ENCODE results near the gene GCAT.

GCAT gene

DNA sequence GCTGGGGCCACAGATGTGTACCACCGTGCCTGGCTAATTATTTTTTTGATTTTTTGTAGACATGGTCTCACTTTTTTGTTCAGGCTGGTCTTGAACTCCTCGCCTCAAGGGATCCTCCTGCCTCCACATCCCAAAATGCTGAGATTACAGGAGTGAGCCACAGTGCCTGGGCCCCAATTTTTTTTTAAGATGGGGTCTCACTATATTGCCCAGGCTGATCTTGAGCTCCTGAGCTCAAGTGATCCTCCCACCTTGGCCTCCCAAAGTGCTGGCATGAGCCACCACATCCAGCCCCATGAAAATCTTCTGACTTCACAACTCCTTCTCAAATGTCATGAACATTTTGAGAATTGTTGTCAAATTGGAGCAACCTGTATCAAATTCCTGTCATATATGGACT is 38.7 kb downstream of the GCAT start:
- DNase-seq: no peak

GRCh38 chr22:37848587-37849088 is 40.9 kb downstream of the GCAT start:
- DNase-seq: peak; percentile 28 to 51 (median 44)

DNA sequence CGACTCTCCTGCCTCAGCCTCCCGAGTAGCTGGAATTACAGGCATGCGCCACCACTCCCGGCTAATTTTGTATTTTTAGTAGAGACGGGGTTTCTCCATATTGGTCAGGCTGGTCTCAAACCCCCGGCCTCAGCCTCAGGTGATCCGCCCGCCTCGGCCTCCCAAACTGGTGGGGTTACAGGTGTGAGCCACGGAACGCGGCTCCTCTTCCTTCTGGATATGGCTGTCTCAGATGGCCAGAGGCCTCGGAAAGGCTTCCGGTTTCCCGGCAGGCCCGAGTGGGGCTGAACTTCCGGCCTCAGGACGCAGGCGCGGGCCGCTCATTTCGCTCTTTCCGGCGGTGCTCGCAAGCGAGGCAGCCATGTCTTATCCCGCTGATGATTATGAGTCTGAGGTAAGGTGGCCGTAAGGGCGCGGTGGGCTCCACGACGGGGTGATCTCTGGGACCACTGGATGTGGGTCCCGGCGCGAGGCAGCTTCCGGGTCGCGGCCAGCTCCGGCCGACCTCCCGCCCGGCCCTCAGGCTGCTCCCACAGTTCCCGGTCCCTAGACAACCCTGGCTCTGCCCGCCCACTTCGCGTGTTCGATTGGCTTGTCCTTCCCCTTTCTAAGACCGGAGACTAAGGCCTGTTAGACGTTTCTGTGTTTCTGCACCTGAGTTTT is 41.5 kb downstream of the GCAT start, which contains the start of gene EIF3L:
Gene EIF3L (plus strand): TSS at position 331 of the 663 bp plus-strand sequence. CDS start 31 bp downstream, at position 362.
- DNase-seq: peak; percentile 91 to 96 (median 95)

DNA sequence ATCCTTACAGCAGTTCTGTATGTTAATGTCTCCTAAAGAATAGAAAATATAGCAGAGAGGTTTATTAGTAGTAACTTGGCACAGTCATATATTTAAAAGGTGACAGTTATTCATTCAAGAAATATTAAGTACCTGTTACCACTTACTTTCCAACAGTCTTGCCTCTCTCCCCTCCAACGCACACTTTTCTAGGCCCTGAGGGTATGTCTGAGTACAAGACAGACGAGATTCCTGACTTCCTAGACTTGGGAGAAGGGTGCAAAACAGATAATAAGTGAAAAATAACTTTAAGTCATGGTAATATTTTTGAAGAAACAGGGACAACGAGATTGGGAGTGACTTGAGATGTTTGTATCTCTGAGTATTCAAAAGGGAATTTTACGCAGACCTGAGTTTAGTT is 43.1 kb downstream of the GCAT start:
- no peak for DNase-seq

- DNase-seq: no peak
These were observed 44.7 kb downstream of the GCAT start for GRCh38 chr22:37852418-37852817.

DNA sequence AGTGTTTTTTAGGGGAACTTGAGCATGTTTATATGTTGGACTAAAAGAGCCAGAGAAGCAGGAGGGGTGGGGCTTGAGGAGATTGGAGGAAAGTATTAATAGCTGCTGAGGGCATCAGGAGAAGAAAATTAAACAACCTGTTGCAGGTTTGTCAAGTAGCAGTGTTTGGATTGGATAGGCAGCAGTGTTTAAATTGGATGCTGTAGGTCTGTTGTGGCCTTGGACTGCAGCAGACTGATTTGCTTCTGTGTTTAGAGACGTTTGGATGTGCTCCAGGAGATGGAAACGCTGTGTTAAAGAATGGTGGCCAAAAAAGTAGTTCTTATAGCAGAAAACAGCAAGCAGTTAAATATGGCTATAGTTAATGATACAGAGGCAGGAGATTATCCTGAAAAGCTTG is 47.2 kb downstream of the GCAT start:
- no peak for DNase-seq

- DNase-seq: no peak
These were observed 47.7 kb downstream of the GCAT start for GRCh38 chr22:37855462-37855861.

GRCh38 chr22:37860796-37861421 is 53.2 kb downstream of the GCAT start:
- DNase-seq: no peak

- peak in 1 of 4 experiments; percentile 11 for DNase-seq
These were observed 55.0 kb downstream of the GCAT start for GRCh38 chr22:37862570-37863325.

DNA sequence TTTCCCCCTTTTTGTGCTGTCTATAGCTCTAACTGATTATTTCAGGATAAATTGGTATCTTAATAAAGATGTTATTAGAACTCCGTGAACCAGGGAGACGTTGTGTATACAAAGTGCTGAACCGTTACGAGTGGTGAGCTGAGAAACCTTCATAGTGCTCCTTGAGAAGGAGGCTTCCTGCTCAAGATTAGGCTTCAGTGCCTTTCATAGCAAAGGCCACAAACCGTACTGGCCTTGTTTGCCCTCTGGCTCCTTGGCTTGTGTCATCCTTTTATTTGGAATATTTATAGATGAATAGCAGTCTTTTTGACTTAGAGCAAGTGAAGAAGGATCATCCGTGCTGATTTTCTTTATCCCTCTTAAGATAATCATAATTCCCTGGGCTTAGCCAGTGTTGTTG is 57.8 kb downstream of the GCAT start:
- DNase-seq: no peak

Measured in suppressor macrophage (primary cell).